Measurements from ENCODE around the gene SLC7A9.

DNA sequence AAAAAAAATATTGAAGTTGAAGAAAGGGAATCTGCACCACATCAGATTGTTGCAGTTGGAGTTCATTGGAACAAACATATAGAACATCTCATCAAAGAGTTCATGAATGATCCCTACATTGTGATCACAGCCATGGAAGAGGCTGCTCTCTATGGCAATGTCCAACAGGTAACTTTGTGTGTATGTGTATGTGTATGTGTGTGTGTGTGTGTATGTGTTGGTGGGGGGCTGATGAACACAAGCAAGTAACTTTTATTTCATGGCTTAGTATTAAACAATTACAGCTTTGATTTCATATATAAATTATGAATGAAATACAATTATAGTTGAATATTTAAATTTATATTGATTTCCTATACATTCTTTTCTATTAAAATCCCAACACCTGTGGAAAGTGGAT is 69.4 kb downstream of the SLC7A9 start:
- TF ChIP-seq ZBTB7A (IDR thresholded peaks at IDR 0.05; ENCODE audit: low read depth) (no peak), MAX (IDR thresholded peaks at IDR 0.05) (no peak), REST (IDR thresholded peaks at IDR 0.05; ENCODE audit: low read depth) (no peak), RAD21 (IDR thresholded peaks at IDR 0.05; ENCODE audit: low read depth) (no peak), CREB1 (IDR thresholded peaks at IDR 0.05; ENCODE audit: low read depth) (no peak), TAF1 (IDR thresholded peaks at IDR 0.05; ENCODE audit: low read depth) (no peak), EP300 (IDR thresholded peaks at IDR 0.05; ENCODE audit: borderline replicate concordance) (no peak), NFIC (IDR thresholded peaks at IDR 0.05) (no peak), EGR1 (IDR thresholded peaks at IDR 0.05) (no peak)

Data from Ishikawa (cell line).